SHP77 (cell line): ENCODE data around the gene ZNRF1.
A peak's percentile ranks its signal among the peaks of the same experiment; 100 is the strongest.

Source experiments
- DNase-seq, 2 experiments: peaks; one replicate each; lab custom pipeline; 2025; lab: John Stamatoyannopoulos, UW

The ZNRF1 gene

GRCh38 chr16:75099738-75100602 lies 101.1 kb downstream of the ZNRF1 start:
- DNase-seq: no peak

- no peak for DNase-seq
Measured at GRCh38 chr16:75100603-75100990, 101.8 kb downstream of the ZNRF1 start.

- DNase-seq: no peak
Measured at GRCh38 chr16:75101635-75102034, 102.8 kb downstream of the ZNRF1 start.

- DNase-seq: no peak
Measured at GRCh38 chr16:75102595-75102994, 103.8 kb downstream of the ZNRF1 start.

GRCh38 chr16:75103994-75104393 lies 105.2 kb downstream of the ZNRF1 start:
- DNase-seq: no peak

- DNase-seq: no peak
Measured at GRCh38 chr16:75104836-75105235, 106.0 kb downstream of the ZNRF1 start.

GRCh38 chr16:75105306-75106061 lies 106.7 kb downstream of the ZNRF1 start:
- no peak for DNase-seq

- DNase-seq: no peak
Measured at GRCh38 chr16:75106351-75107274, 107.8 kb downstream of the ZNRF1 start.

GRCh38 chr16:75107505-75107904 lies 108.7 kb downstream of the ZNRF1 start:
- DNase-seq: no peak

- DNase-seq: peak; percentile 76 to 90
Measured at GRCh38 chr16:75108792-75109731, 110.2 kb downstream of the ZNRF1 start.

- peak; percentile 85 to 93 for DNase-seq
Measured at GRCh38 chr16:75109732-75110243, 111.0 kb downstream of the ZNRF1 start.

GRCh38 chr16:75110637-75111513 lies 112.1 kb downstream of the ZNRF1 start:
- DNase-seq: peak; percentile 91 to 93

GRCh38 chr16:75111514-75111940 lies 112.7 kb downstream of the ZNRF1 start:
- no peak for DNase-seq

- DNase-seq: no peak
Measured at GRCh38 chr16:75111961-75112733, 113.3 kb downstream of the ZNRF1 start.

- DNase-seq: no peak
Measured at GRCh38 chr16:75112734-75113491, 114.1 kb downstream of the ZNRF1 start.

- no peak for DNase-seq
Measured at GRCh38 chr16:75113541-75114121, 114.8 kb downstream of the ZNRF1 start.

- no peak for DNase-seq
Measured at GRCh38 chr16:75114179-75114945, 115.5 kb downstream of the ZNRF1 start.
